Measurements from ENCODE around the gene RABAC1. TPM values are rescaled to one million over a fixed set of nuclear protein-coding genes. Genes with fewer than 3 reads are reported as not detected.

RABAC1 gene
- total and polyA plus RNA-seq, 2 of the 13 experiments (the other 11 are each of a cell fraction or from before 2014, with no cell fraction given), result 37.4 to 74.0 TPM

- TF ChIP-seq AHDC1 (CRISPR knock-in tag; IDR thresholded peaks at IDR 0.05; ENCODE audit: borderline replicate concordance) (no peak), FOXP1 (IDR thresholded peaks at IDR 0.05) (no peak), FOXP1 (CRISPR knock-in tag; IDR thresholded peaks at IDR 0.05) (no peak), ZNF124 (CRISPR knock-in tag; IDR thresholded peaks at IDR 0.05) (no peak), ZNF549 (CRISPR knock-in tag; IDR thresholded peaks at IDR 0.05) (no peak), CEBPZ (IDR thresholded peaks at IDR 0.05; ENCODE audit: low read length) (no peak), KLF12 (CRISPR knock-in tag; IDR thresholded peaks at IDR 0.05; ENCODE audit: borderline replicate concordance) (no peak), PREB (CRISPR knock-in tag; IDR thresholded peaks at IDR 0.05) (no peak), FOXC1 (CRISPR knock-in tag; IDR thresholded peaks at IDR 0.05; ENCODE audit: borderline replicate concordance) (no peak), ZNF160 (CRISPR knock-in tag; IDR thresholded peaks at IDR 0.05) (no peak), ZNF556 (CRISPR knock-in tag; IDR thresholded peaks at IDR 0.05; ENCODE audit: borderline replicate concordance) (no peak), RAD21 (CRISPR knock-in tag; IDR thresholded peaks at IDR 0.05) (peak; percentile 59), ZNF574 (CRISPR knock-in tag; IDR thresholded peaks at IDR 0.05) (peak; percentile 63; the same call in 1 of the 2 replicates), TSC22D2 (CRISPR knock-in tag; IDR thresholded peaks at IDR 0.05; ENCODE audit: borderline replicate concordance) (0 out of 2 replicates have a peak, but pooled peaks have one; percentile 43), SKIL (CRISPR knock-in tag; IDR thresholded peaks at IDR 0.05; ENCODE audit: borderline replicate concordance) (no peak)
These were observed 24.2 kb downstream of the RABAC1 start (continued) for GRCh38 chr19:41934849-41935374.

Data from HepG2 (cell line).